Neural crest cell (in vitro differentiated cells): Measurements from ENCODE around the gene NFATC1. TPM values are rescaled to one million over a fixed set of nuclear protein-coding genes. Genes with fewer than 3 reads are reported as not detected.

Source experiments
- DNase-seq: peaks from one replicate; pipeline ENCODE4 v3.0.0; 2021; ENCODE audit warnings: low read depth, mixed read lengths, low spot score
- H3K27ac Mint-ChIP-seq: one replicate; pipeline ENCODE4 v1.8.0; 2021; ENCODE audit warnings: mild to moderate bottlenecking, mixed read lengths; ENCODE audit not compliant: unreplicated experiment
- H3K27me3 Mint-ChIP-seq: 2 replicates; pipeline ENCODE4 v1.8.0; 2021; ENCODE audit warnings: low read depth, mild to moderate bottlenecking, mixed read lengths
- H3K36me3 Mint-ChIP-seq: 2 replicates; pipeline ENCODE4 v1.8.0; 2021; ENCODE audit warnings: low read depth, mild to moderate bottlenecking, mixed read lengths
- H3K4me1 Mint-ChIP-seq: 2 replicates; pipeline ENCODE4 v1.8.0; 2021; ENCODE audit warnings: mixed read lengths
- H3K4me3 Mint-ChIP-seq: one replicate; pipeline ENCODE4 v1.8.0; 2021; ENCODE audit warnings: mild to moderate bottlenecking, mixed read lengths
- H3K9me3 Mint-ChIP-seq: 2 replicates; pipeline ENCODE4 v1.8.0; 2021; ENCODE audit warnings: mixed read lengths
- CTCF ChIP-seq: fragments of 200-600 bp; sonication (generic); conservative IDR thresholded peaks from 2 replicates; pipeline ENCODE4 v1.5.0; 2021; ENCODE audit warnings: antibody characterized with exemption, mild to moderate bottlenecking
- total RNA-seq: library from RNA; stranded (reverse); gene quantifications from 2 replicates; pipeline ENCODE4 v1.2.1, GENCODE V29; 2021

Gene NFATC1
- total RNA-seq, 1 donor from 2014 or later = 2.4 TPM

- no peak for DNase-seq
- peaks cover 5% of the 10 kb centered on the region for H3K9me3 Mint-ChIP-seq
- H3K36me3 Mint-ChIP-seq = no peaks in the 10 kb centered on the region
- H3K4me1 Mint-ChIP-seq = peaks cover 28% of the 10 kb centered on the region
- no peak for TF ChIP-seq CTCF
- H3K4me3 Mint-ChIP-seq = no peak overlapping the region
- no peak overlapping the region for H3K27ac Mint-ChIP-seq
- no peaks in the 10 kb centered on the region for H3K27me3 Mint-ChIP-seq
Observed at GRCh38 chr18:79410171-79410641, 14.5 kb downstream of the NFATC1 start.

- Mint-ChIP-seq H3K4me3 (no peak overlapping the region), H3K36me3 (no peaks in the 10 kb centered on the region), H3K27ac (no peak overlapping the region), H3K4me1 (peaks cover 24% of the 10 kb centered on the region), H3K9me3 (peaks cover 5% of the 10 kb centered on the region), H3K27me3 (no peaks in the 10 kb centered on the region)
- no peak for DNase-seq
- TF ChIP-seq CTCF = no peak
Observed at GRCh38 chr18:79410731-79411613, 15.2 kb downstream of the NFATC1 start.

GRCh38 chr18:79411614-79412526, 16.1 kb downstream of the NFATC1 start:
- Mint-ChIP-seq H3K4me3 (no peak overlapping the region), H3K27me3 (no peaks in the 10 kb centered on the region), H3K27ac (no peak overlapping the region), H3K9me3 (no peaks in the 10 kb centered on the region), H3K4me1 (peaks cover 19% of the 10 kb centered on the region), H3K36me3 (no peaks in the 10 kb centered on the region)
- no peak for TF ChIP-seq CTCF
- DNase-seq = no peak

GRCh38 chr18:79413025-79413424, 17.3 kb downstream of the NFATC1 start:
- Mint-ChIP-seq H3K4me1 (peaks cover 19% of the 10 kb centered on the region), H3K27ac (no peak overlapping the region), H3K9me3 (no peaks in the 10 kb centered on the region), H3K4me3 (no peak overlapping the region), H3K27me3 (no peaks in the 10 kb centered on the region), H3K36me3 (no peaks in the 10 kb centered on the region)
- no peak for TF ChIP-seq CTCF
- no peak for DNase-seq

GRCh38 chr18:79413426-79413825, 17.7 kb downstream of the NFATC1 start:
- no peak overlapping the region for H3K27ac Mint-ChIP-seq
- H3K36me3 Mint-ChIP-seq = no peaks in the 10 kb centered on the region

More at GRCh38 chr18:79413426-79413825, 17.7 kb downstream of the NFATC1 start:
- no peak for DNase-seq
- no peak for TF ChIP-seq CTCF
- Mint-ChIP-seq H3K4me3 (no peak overlapping the region), H3K4me1 (peaks cover 19% of the 10 kb centered on the region), H3K27me3 (no peaks in the 10 kb centered on the region), H3K9me3 (no peaks in the 10 kb centered on the region)
